Hair follicular keratinocyte (primary cell): ENCODE measurements around the gene SDF4. TPM values are rescaled to one million over a fixed set of nuclear protein-coding genes. Genes with fewer than 3 reads are reported as not detected.

Source experiments
- total RNA-seq: library from RNA; depleted of rRNA; stranded (reverse); fragments of >200 nt; gene quantifications from 2 replicates; pipeline ENCODE4 v1.2.3, GENCODE V29; 2015

Gene SDF4
- total RNA-seq, result 146 and 147 TPM in 2 replicates

GRCh38 chr1:1231400-1232207 lies at the start of gene SDF4:
Gene SDF4, minus strand, starts transcription at chr1:1232001. Its CDS starts 3,229 bp downstream, at chr1:1228772.

GRCh38 chr1:1273512-1274298 lies 41.9 kb upstream of the SDF4 start, which contains the start of gene UBE2J2:
Gene UBE2J2, minus strand, starts transcription at chr1:1273854. Its CDS starts 5,862 bp downstream, at chr1:1267992.

GRCh38 chr1:1246577-1247340 lies 15.0 kb upstream of the SDF4 start, which contains the start of gene C1QTNF12:
Gene C1QTNF12, minus strand, starts transcription at chr1:1246722. Its CDS starts 32 bp downstream, at chr1:1246690.

GRCh38 chr1:1232208-1232795 lies 501 bp upstream of the SDF4 start, which contains the start of gene B3GALT6:
Gene B3GALT6, plus strand, starts transcription at chr1:1232237. Its CDS starts 42 bp downstream, at chr1:1232279.

GRCh38 chr1:1213345-1214265 lies 18.2 kb downstream of the SDF4 start, which contains the start of gene TNFRSF4:
Gene TNFRSF4, minus strand, starts transcription at chr1:1214153. Its CDS starts 26 bp downstream, at chr1:1214127.

GRCh38 chr1:1206376-1206965 lies 25.3 kb downstream of the SDF4 start, which contains the start of gene TNFRSF18:
Gene TNFRSF18, minus strand, starts transcription at chr1:1206592. Its CDS starts 21 bp downstream, at chr1:1206571.

GRCh38 chr1:1173793-1174415 lies 57.9 kb downstream of the SDF4 start, which contains the start of gene TTLL10:
Gene TTLL10, plus strand, starts transcription at chr1:1173880. Its CDS starts 5,336 bp downstream, at chr1:1179216.

Other genes with a start within 250 kb of the SDF4 start
- 0.23 TPM in 1 of 2 replicates, not detected in the other for gene PERM1, start 249.9 kb downstream of the SDF4 start, total RNA-seq
- gene HES4, start 231.9 kb downstream of the SDF4 start, total RNA-seq, result 3.0 and 5.6 TPM in 2 replicates
- gene ISG15, start 218.5 kb downstream of the SDF4 start, total RNA-seq, result 29.4 and 34.9 TPM in 2 replicates
- gene AGRN, start 211.9 kb downstream of the SDF4 start, total RNA-seq, result 211 and 412 TPM in 2 replicates
- 0.08 and 0.15 TPM in 2 replicates for gene RNF223, start 157.7 kb downstream of the SDF4 start, total RNA-seq
- 19.8 and 25.9 TPM in 2 replicates for gene C1orf159, start 115.9 kb downstream of the SDF4 start, total RNA-seq
- gene TTLL10, start 58.1 kb downstream of the SDF4 start, total RNA-seq, result not detected in 2 replicates
- gene TNFRSF18, start 25.4 kb downstream of the SDF4 start, total RNA-seq, result not detected in 2 replicates
- gene TNFRSF4, start 17.8 kb downstream of the SDF4 start, total RNA-seq, result not detected in 2 replicates
- gene B3GALT6, start 236 bp upstream of the SDF4 start, total RNA-seq, result 20.5 and 27.3 TPM in 2 replicates
- gene C1QTNF12, start 14.7 kb upstream of the SDF4 start, total RNA-seq, result 1.5 TPM in 1 of 2 replicates, not detected in the other
- 28.3 and 55.2 TPM in 2 replicates for gene UBE2J2, start 41.9 kb upstream of the SDF4 start, total RNA-seq
- gene SCNN1D, start 48.4 kb upstream of the SDF4 start, total RNA-seq, result 0.08 and 0.16 TPM in 2 replicates
- gene ACAP3, start 75.9 kb upstream of the SDF4 start, total RNA-seq, result 17.6 and 25.7 TPM in 2 replicates
- 41.2 and 61.1 TPM in 2 replicates for gene PUSL1, start 76.6 kb upstream of the SDF4 start, total RNA-seq
- 78.0 and 80.0 TPM in 2 replicates for gene INTS11, start 92.7 kb upstream of the SDF4 start, total RNA-seq
- 29.1 and 32.2 TPM in 2 replicates for gene CPTP, start 92.8 kb upstream of the SDF4 start, total RNA-seq
- gene TAS1R3, start 99.3 kb upstream of the SDF4 start, total RNA-seq, result under 0.01 TPM in 1 of 2 replicates, not detected in the other
- gene DVL1, start 117.4 kb upstream of the SDF4 start, total RNA-seq, result 109 and 156 TPM in 2 replicates
- 0.39 and 2.0 TPM in 2 replicates for gene MXRA8, start 126.6 kb upstream of the SDF4 start, total RNA-seq
- gene AURKAIP1, start 143.2 kb upstream of the SDF4 start, total RNA-seq, result 170 and 228 TPM in 2 replicates
- 39.0 and 54.7 TPM in 2 replicates for gene CCNL2, start 167.3 kb upstream of the SDF4 start, total RNA-seq
- gene MRPL20, start 175.3 kb upstream of the SDF4 start, total RNA-seq, result 106 and 211 TPM in 2 replicates
- 4.9 and 5.8 TPM in 2 replicates for gene ANKRD65, start 189.3 kb upstream of the SDF4 start, total RNA-seq
- 7.6 and 12.5 TPM in 2 replicates for gene VWA1, start 203.7 kb upstream of the SDF4 start, total RNA-seq
- gene ATAD3C, start 217.7 kb upstream of the SDF4 start, total RNA-seq, result not detected in 2 replicates
- gene ATAD3B, start 239.8 kb upstream of the SDF4 start, total RNA-seq, result 15.9 and 49.1 TPM in 2 replicates